ENCODE results near the gene CXCL12. TPM values are rescaled to one million over a fixed set of nuclear protein-coding genes. Genes with fewer than 3 reads are reported as not detected.

CXCL12 gene
- polyA plus RNA-seq, 1 of the 3 experiments (the other 2 are of a cell fraction), result 4.7 TPM

- H3K9me3 ChIP-seq, result no peaks in the 10 kb centered on the region
- H3K27me3 ChIP-seq (ENCODE audit: insufficient read depth), result no peaks in the 10 kb centered on the region
- no peak for TF ChIP-seq EZH2phosphoT487 (IDR thresholded peaks at IDR 0.05; ENCODE audit: borderline replicate concordance, low read depth)
- TF ChIP-seq IRF3 (IDR thresholded peaks at IDR 0.05; ENCODE audit: low read depth, low read length), result no peak
- TF ChIP-seq PBX3 (IDR thresholded peaks at IDR 0.05), result no peak
- TF ChIP-seq NFIC (IDR thresholded peaks at IDR 0.05; ENCODE audit: borderline replicate concordance), result no peak
- no peaks in the 10 kb centered on the region for H3K79me2 ChIP-seq (ENCODE audit: insufficient read depth)
- no peak for DNase-seq
- H2AFZ ChIP-seq (ENCODE audit: low read depth), result no peak overlapping the region
- H3K4me2 ChIP-seq, result no peak overlapping the region
- H3K9me2 ChIP-seq, result no peaks in the 10 kb centered on the region
- no peak overlapping the region for H3K27ac ChIP-seq (ENCODE audit: low read depth in 2 of 2, low read length in 1 of 2)
- H3K36me3 ChIP-seq (replicated peaks in 1 of 2; ENCODE audit: control insufficient read depth in 1 of 2, insufficient read depth in 2 of 2, low read length in 1 of 2), result no peaks in the 10 kb centered on the region
- 0% methylated on average over 5 of the region's 5 CpGs for WGBS (ENCODE audit: low lambda C conversion rate)
- no peaks in the 10 kb centered on the region for H3F3A ChIP-seq (replicated peaks; ENCODE audit: insufficient read depth)
- ChIA-PET CTCF (interaction anchor here (1.1 kb wide), 1 partner anchor 24 kb away, joined by 3 read pairs; no protein-coding TSS in a partner anchor), POLR2A (no interaction called here)
- H4K20me1 ChIP-seq (ENCODE audit: insufficient read depth), result no peaks in the 10 kb centered on the region
- no peak overlapping the region for H3K9ac ChIP-seq
- no peaks in the 10 kb centered on the region for H3K4me1 ChIP-seq (ENCODE audit: control insufficient read depth in 1 of 2, insufficient read depth in 2 of 2, low read depth in 1 of 2, low read length in 1 of 2)
- H3K4me3 ChIP-seq (ENCODE audit: low read depth in 2 of 2, low read length in 1 of 2), result no peak overlapping the region
These were observed 26.4 kb upstream of the CXCL12 start for GRCh38 chr10:44411251-44411650.

GRCh38 chr10:44404741-44405437, 20.0 kb upstream of the CXCL12 start:
- Histone ChIP-seq H2AFZ (ENCODE audit: low read depth) (no peak overlapping the region), H3K9me3 (no peaks in the 10 kb centered on the region), H4K20me1 (ENCODE audit: insufficient read depth) (no peaks in the 10 kb centered on the region), H3K9me2 (no peaks in the 10 kb centered on the region), H3K27me3 (ENCODE audit: insufficient read depth) (no peaks in the 10 kb centered on the region; the same call in 1 of the 2 replicates), H3K4me3 (ENCODE audit: low read depth in 2 of 2, low read length in 1 of 2) (no peak overlapping the region), H3K36me3 (replicated peaks in 1 of 2; ENCODE audit: control insufficient read depth in 1 of 2, insufficient read depth in 2 of 2, low read length in 1 of 2) (no peaks in the 10 kb centered on the region), H3F3A (replicated peaks; ENCODE audit: insufficient read depth) (no peaks in the 10 kb centered on the region), H3K9ac (no peak overlapping the region), H3K4me1 (ENCODE audit: control insufficient read depth in 1 of 2, insufficient read depth in 2 of 2, low read depth in 1 of 2, low read length in 1 of 2) (no peaks in the 10 kb centered on the region), H3K27ac (ENCODE audit: low read depth in 2 of 2, low read length in 1 of 2) (no peak overlapping the region), H3K79me2 (ENCODE audit: insufficient read depth) (no peaks in the 10 kb centered on the region), H3K4me2 (no peak overlapping the region)
- ChIA-PET POLR2A (no interaction called here), CTCF (no interaction called here)
- WGBS (ENCODE audit: low lambda C conversion rate), result 11% methylated on average over 2 of the region's 2 CpGs
- DNase-seq, result no peak
- TF ChIP-seq SMC3 (IDR thresholded peaks at IDR 0.05; ENCODE audit: low read depth, low read length) (no peak), GABPA (IDR thresholded peaks at IDR 0.05; ENCODE audit: low read depth) (no peak), TAF1 (IDR thresholded peaks at IDR 0.05; ENCODE audit: borderline replicate concordance, low read depth, low read length) (no peak), PBX3 (IDR thresholded peaks at IDR 0.05) (no peak), ELF1 (IDR thresholded peaks at IDR 0.05) (no peak), FOXM1 (IDR thresholded peaks at IDR 0.05; ENCODE audit: low read depth) (no peak), EP300 (IDR thresholded peaks at IDR 0.05; ENCODE audit: borderline replicate concordance in 1 of 2, low read depth in 1 of 2, low read length in 1 of 2) (no peak), RFX5 (IDR thresholded peaks at IDR 0.05; ENCODE audit: low read length) (no peak), MAX (IDR thresholded peaks at IDR 0.05; ENCODE audit: low read depth) (no peak), SIN3A (IDR thresholded peaks at IDR 0.05; ENCODE audit: borderline replicate concordance, low read depth, low read length) (no peak), REST (IDR thresholded peaks at IDR 0.05; ENCODE audit: low read depth, low read length) (no peak), TCF12 (IDR thresholded peaks at IDR 0.05) (no peak), YY1 (IDR thresholded peaks at IDR 0.05; ENCODE audit: low read depth) (no peak), RXRA (IDR thresholded peaks at IDR 0.05; ENCODE audit: borderline replicate concordance, low read depth) (no peak), USF2 (IDR thresholded peaks at IDR 0.05; ENCODE audit: borderline replicate concordance, low read depth, low read length) (no peak), POLR2AphosphoS5 (IDR thresholded peaks at IDR 0.05; ENCODE audit: low read depth, low read length) (no peak), EZH2phosphoT487 (IDR thresholded peaks at IDR 0.05; ENCODE audit: borderline replicate concordance, low read depth) (no peak)
